Glutamatergic neuron (in vitro differentiated cells): ENCODE measurements around the gene SMAD2. TPM values are rescaled to one million over a fixed set of nuclear protein-coding genes. Genes with fewer than 3 reads are reported as not detected.
"Not testable (repeated sequence)": the region's sequence is repeated elsewhere in the genome, so short reads cannot be mapped to it uniquely, and the experiment has no call there.

Experiments used
- DNase-seq: peaks from one replicate; pipeline ENCODE4 v3.0.0; 2022
- H3K27ac Mint-ChIP-seq: one replicate; pipeline ENCODE4 v1.8.0; 2020; ENCODE audit warnings: mild to moderate bottlenecking, mixed read lengths, inconsistent platforms; ENCODE audit not compliant: unreplicated experiment
- H3K27me3 Mint-ChIP-seq: one replicate; pipeline ENCODE4 v1.8.0; 2020; ENCODE audit warnings: mild to moderate bottlenecking, moderate library complexity, mixed read lengths, inconsistent platforms; ENCODE audit not compliant: unreplicated experiment
- H3K36me3 Mint-ChIP-seq: one replicate; pipeline ENCODE4 v1.8.0; 2020; ENCODE audit warnings: mild to moderate bottlenecking, mixed read lengths, inconsistent platforms; ENCODE audit not compliant: unreplicated experiment
- H3K4me1 Mint-ChIP-seq: one replicate; pipeline ENCODE4 v1.8.0; 2020; ENCODE audit warnings: mild to moderate bottlenecking, low read depth, mixed read lengths, inconsistent platforms; ENCODE audit not compliant: unreplicated experiment
- H3K4me3 Mint-ChIP-seq: one replicate; pipeline ENCODE4 v1.8.0; 2020; ENCODE audit warnings: mild to moderate bottlenecking, mixed read lengths, inconsistent platforms; ENCODE audit not compliant: unreplicated experiment
- H3K9me3 Mint-ChIP-seq: one replicate; pipeline ENCODE4 v1.8.0; 2020; ENCODE audit warnings: mild to moderate bottlenecking, moderate library complexity, mixed read lengths, inconsistent platforms; ENCODE audit not compliant: unreplicated experiment
- CTCF ChIP-seq: fragments of 200-600 bp; sonication (generic); IDR thresholded peaks from one replicate; pipeline ENCODE4 v1.5.0; 2021; ENCODE audit not compliant: partially characterized antibody, unreplicated experiment
- total RNA-seq: library from RNA; stranded (reverse); fragmentation: NEBNext Ultra II Directional; extraction: Animal tissue kit (Norgen Biotek cat#: 25700); gene quantifications from one replicate; pipeline ENCODE4 v1.2.1, GENCODE V29; 2021; ENCODE audit not compliant: unreplicated experiment

SMAD2 gene
- total RNA-seq, 1 donor from 2014 or later: 134 TPM

- TF ChIP-seq CTCF: no peak
- no peaks in the 10 kb centered on the region for H3K4me1 Mint-ChIP-seq
- peaks cover 2% of the 10 kb centered on the region for H3K27me3 Mint-ChIP-seq
- peaks cover 23% of the 10 kb centered on the region for H3K36me3 Mint-ChIP-seq
- DNase-seq: no peak
- peaks cover 9% of the 10 kb centered on the region for H3K9me3 Mint-ChIP-seq
- no peak overlapping the region for H3K4me3 Mint-ChIP-seq
- H3K27ac Mint-ChIP-seq: no peak overlapping the region
Observed at GRCh38 chr18:47830772-47831171, 99.7 kb downstream of the SMAD2 start.

DNA sequence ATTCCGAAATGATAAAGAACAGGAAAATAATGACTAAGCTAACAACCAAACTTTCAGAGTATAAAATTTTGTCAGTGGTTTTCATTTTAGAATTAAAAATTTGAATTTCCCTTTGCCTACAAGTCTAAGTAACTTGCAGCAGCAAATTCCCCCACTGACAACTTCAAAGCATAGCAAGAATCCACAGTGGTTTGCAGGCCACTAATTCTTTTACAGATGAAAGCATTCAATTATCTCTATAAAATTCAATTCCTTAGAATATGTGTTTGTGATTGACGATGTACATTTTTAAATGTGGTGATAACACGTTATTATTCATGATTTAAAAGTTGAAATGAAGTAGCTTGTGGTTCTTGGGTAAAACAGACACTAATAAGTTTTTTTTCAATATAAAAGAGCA lies 100.6 kb downstream of the SMAD2 start:
- no peak for DNase-seq
- peaks cover 23% of the 10 kb centered on the region for H3K36me3 Mint-ChIP-seq
- no peaks in the 10 kb centered on the region for H3K4me1 Mint-ChIP-seq
- H3K4me3 Mint-ChIP-seq: no peak overlapping the region
- peaks cover 9% of the 10 kb centered on the region for H3K9me3 Mint-ChIP-seq
- H3K27ac Mint-ChIP-seq: no peak overlapping the region
- peaks cover 2% of the 10 kb centered on the region for H3K27me3 Mint-ChIP-seq
- TF ChIP-seq CTCF: no peak

DNA sequence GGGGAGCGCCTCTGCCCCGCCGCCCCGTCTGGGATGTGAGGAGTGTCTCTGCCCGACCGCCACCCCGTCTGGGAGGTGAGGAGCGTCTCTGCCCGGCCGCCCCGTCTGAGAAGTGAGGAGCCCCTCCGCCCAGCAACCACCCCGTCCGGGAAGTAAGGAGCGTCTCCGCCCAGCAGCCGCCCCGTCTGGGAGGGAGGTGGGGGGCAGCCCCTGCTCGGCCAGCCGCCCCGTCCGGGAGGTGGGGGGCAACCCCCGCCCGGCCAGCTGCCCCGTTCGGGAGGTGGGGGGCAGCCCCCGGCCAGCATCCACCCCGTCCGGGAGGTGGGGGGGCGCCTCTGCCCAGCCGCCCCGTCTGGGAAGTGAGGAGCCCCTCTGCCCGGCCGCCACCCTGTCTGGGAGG lies 102.4 kb downstream of the SMAD2 start:
- H3K27me3 Mint-ChIP-seq, H3K27ac Mint-ChIP-seq, H3K4me3 Mint-ChIP-seq, H3K9me3 Mint-ChIP-seq, H3K4me1 Mint-ChIP-seq: not testable (repeated sequence)
- H3K36me3 Mint-ChIP-seq: peaks cover 23% of the 10 kb centered on the region
- peak; percentile 15 for DNase-seq

DNA sequence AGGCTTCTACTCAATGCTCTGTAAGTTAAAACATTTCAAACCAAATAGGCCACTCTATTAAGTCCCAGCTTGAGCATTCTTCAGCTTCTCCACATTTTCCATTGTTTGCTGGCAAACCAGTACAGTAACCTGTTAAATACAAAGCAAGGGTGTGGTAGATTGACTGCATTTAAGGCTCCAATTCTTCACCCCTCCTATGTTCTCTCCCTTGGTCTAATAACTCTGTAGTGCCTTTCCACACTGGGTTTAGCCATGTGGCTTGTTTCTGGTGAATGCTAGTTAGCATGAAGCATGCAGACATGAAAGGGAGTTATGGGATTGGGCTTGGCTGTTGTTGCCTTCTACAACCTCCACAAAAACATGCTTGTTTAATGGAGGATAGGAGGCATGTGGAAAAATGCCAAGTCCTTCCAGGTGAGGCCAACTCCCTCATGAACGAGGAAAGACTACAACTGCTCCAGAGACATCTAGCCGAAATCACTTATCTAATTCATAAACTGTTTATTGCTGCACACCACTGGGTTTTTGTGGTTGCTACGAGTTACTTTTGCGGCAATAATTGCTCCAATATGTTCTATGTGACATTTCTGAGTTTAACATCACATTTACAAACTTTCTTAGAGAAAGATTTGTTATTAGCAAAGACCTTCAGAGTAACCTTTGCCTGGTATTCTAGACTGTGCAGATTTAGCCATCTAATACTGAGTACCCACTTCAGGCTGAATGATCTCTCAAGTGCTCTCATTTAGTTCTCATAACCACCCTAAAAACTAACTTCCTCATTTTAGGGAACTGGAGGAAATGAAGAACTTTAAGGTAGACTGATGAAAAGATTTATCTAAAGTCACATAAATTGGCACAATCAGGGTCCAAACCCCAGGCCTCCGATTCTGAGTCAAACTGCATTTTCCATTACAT lies 104.0 kb downstream of the SMAD2 start:
- peaks cover 9% of the 10 kb centered on the region for H3K9me3 Mint-ChIP-seq
- peaks cover 23% of the 10 kb centered on the region for H3K36me3 Mint-ChIP-seq
- H3K27ac Mint-ChIP-seq: no peak overlapping the region
- peaks cover 2% of the 10 kb centered on the region for H3K27me3 Mint-ChIP-seq
- no peaks in the 10 kb centered on the region for H3K4me1 Mint-ChIP-seq
- no peak for DNase-seq
- H3K4me3 Mint-ChIP-seq: no peak overlapping the region
- TF ChIP-seq CTCF: no peak

DNA sequence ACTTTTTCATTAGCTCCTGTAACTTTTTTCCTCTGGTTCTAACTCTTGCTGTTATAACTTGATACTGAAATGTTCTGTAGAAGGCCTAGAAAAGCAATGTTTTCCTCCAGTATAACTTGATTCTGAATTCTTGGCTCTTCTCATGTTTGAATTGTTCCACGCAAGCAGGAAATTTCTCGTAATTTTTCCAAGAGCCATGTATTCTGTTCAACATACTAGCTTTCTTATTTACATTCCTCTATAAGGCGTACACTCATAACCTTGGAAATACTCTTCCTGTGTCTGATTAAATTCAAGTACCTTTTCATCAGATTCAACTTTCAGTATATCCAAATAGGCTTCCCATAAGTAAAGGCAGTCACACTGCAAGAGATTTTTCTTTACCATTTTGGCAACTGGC lies 109.1 kb downstream of the SMAD2 start:
- Mint-ChIP-seq H3K27me3 (peaks cover 2% of the 10 kb centered on the region), H3K4me1 (no peaks in the 10 kb centered on the region), H3K36me3 (peaks cover 2% of the 10 kb centered on the region), H3K4me3 (no peak overlapping the region), H3K9me3 (no peaks in the 10 kb centered on the region), H3K27ac (no peak overlapping the region)
- DNase-seq: no peak
- no peak for TF ChIP-seq CTCF
